ENCODE data around the gene CALM1.

DNA sequence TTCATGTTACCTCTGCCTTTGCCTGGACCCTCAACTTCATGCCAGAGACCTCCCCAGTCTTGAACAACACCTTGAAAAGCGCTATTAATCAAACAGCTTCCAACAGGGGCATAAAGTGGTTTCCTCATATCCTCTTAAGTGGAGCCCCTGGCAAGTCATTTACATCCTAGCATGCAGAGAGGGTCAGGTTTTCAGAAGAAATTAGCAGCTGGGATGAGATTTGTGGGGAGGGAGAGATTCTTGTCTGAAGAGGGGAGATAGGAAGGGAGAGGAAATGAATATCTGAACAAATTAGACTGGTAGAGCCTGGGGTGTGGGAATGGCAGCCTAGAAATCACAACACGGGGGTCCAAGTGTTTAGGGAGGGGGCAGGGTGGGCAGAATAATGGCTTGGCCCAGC lies 45.6 kb downstream of the CALM1 start:
- no peak for TF ChIP-seq POLR2A (IDR thresholded peaks at IDR 0.05)
- TF ChIP-seq, protein P1, sequence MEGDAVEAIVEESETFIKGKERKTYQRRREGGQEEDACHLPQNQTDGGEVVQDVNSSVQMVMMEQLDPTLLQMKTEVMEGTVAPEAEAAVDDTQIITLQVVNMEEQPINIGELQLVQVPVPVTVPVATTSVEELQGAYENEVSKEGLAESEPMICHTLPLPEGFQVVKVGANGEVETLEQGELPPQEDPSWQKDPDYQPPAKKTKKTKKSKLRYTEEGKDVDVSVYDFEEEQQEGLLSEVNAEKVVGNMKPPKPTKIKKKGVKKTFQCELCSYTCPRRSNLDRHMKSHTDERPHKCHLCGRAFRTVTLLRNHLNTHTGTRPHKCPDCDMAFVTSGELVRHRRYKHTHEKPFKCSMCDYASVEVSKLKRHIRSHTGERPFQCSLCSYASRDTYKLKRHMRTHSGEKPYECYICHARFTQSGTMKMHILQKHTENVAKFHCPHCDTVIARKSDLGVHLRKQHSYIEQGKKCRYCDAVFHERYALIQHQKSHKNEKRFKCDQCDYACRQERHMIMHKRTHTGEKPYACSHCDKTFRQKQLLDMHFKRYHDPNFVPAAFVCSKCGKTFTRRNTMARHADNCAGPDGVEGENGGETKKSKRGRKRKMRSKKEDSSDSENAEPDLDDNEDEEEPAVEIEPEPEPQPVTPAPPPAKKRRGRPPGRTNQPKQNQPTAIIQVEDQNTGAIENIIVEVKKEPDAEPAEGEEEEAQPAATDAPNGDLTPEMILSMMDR (IDR thresholded peaks at IDR 0.05), result no peak

All from prostate gland (tissue), 2 donors.